Measurements from ENCODE around the gene KIAA0319L. TPM values are rescaled to one million over a fixed set of nuclear protein-coding genes. Genes with fewer than 3 reads are reported as not detected.
A peak's percentile ranks its signal among the peaks of the same experiment; 100 is the strongest.

The KIAA0319L gene
- total RNA-seq, 1 experiment from 2014 or later = 70.0 TPM

DNA sequence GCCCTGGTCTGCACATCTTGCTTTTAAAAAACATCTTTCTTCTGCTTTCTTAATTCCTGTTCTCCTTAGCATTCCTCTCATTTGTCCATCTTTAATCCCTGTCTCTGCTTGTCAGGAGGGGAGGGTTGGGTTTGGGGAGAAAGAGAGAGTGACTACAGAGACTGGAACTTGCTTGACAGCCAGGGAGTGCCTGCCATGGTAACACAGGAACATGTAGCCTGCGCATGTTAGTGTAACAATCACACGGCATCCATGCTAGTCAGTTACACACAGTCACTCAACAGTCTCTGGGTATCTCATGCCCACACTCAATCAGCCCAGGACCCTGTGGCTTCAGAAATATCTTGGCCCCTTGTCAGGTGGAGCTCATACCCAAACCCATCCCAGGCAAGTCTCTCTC lies 15.1 kb upstream of the KIAA0319L start:
- POLR2A ChIA-PET = no interaction called here
- no peaks in the 10 kb centered on the region for H3K36me3 Mint-ChIP-seq
- ATAC-seq = no peak

DNA sequence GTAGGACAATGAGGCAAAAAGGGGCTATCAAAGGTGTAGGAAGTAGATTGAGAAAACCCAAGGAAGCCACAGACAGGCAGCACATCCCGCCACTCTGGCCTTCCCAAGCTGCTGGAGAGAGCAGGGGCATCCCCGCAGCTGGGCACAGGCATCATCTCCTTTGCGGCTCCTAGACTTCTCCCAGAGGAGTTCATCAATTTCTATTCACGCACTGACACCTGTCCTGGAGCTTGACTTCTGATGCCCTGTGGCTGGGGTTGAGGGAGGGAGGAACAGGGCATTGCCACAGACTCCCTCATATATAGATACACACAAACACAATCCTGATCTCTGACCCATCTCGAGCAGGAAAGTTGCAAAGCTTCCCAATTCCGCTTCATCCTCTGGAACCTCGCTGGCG lies 14.1 kb upstream of the KIAA0319L start:
- TF ChIP-seq ZNF219 (CRISPR knock-in tag; IDR thresholded peaks at IDR 0.05; ENCODE audit: borderline replicate concordance) (no peak), ETV6 (CRISPR knock-in tag; IDR thresholded peaks at IDR 0.05) (no peak), FOXJ3 (CRISPR knock-in tag; IDR thresholded peaks at IDR 0.05; ENCODE audit: borderline replicate concordance) (no peak), SMAD4 (CRISPR knock-in tag; IDR thresholded peaks at IDR 0.05) (no peak), SMAD3 (CRISPR knock-in tag; IDR thresholded peaks at IDR 0.05; ENCODE audit: borderline replicate concordance) (no peak), TEAD4 (CRISPR knock-in tag; IDR thresholded peaks at IDR 0.05) (no peak), FOXP1 (CRISPR knock-in tag; IDR thresholded peaks at IDR 0.05; ENCODE audit: borderline replicate concordance) (no peak), ZNF121 (CRISPR knock-in tag; IDR thresholded peaks at IDR 0.05) (no peak), CBFB (CRISPR knock-in tag; IDR thresholded peaks at IDR 0.05; ENCODE audit: low read depth) (no peak), ZNF416 (CRISPR knock-in tag; IDR thresholded peaks at IDR 0.05) (no peak), KAT7 (CRISPR knock-in tag; IDR thresholded peaks at IDR 0.05; ENCODE audit: borderline replicate concordance) (no peak)
- TF ChIP-seq, protein P1, sequence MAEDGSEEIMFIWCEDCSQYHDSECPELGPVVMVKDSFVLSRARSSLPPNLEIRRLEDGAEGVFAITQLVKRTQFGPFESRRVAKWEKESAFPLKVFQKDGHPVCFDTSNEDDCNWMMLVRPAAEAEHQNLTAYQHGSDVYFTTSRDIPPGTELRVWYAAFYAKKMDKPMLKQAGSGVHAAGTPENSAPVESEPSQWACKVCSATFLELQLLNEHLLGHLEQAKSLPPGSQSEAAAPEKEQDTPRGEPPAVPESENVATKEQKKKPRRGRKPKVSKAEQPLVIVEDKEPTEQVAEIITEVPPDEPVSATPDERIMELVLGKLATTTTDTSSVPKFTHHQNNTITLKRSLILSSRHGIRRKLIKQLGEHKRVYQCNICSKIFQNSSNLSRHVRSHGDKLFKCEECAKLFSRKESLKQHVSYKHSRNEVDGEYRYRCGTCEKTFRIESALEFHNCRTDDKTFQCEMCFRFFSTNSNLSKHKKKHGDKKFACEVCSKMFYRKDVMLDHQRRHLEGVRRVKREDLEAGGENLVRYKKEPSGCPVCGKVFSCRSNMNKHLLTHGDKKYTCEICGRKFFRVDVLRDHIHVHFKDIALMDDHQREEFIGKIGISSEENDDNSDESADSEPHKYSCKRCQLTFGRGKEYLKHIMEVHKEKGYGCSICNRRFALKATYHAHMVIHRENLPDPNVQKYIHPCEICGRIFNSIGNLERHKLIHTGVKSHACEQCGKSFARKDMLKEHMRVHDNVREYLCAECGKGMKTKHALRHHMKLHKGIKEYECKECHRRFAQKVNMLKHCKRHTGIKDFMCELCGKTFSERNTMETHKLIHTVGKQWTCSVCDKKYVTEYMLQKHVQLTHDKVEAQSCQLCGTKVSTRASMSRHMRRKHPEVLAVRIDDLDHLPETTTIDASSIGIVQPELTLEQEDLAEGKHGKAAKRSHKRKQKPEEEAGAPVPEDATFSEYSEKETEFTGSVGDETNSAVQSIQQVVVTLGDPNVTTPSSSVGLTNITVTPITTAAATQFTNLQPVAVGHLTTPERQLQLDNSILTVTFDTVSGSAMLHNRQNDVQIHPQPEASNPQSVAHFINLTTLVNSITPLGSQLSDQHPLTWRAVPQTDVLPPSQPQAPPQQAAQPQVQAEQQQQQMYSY (CRISPR knock-in tag; IDR thresholded peaks at IDR 0.05) = no peak
- TF ChIP-seq, protein P2, sequence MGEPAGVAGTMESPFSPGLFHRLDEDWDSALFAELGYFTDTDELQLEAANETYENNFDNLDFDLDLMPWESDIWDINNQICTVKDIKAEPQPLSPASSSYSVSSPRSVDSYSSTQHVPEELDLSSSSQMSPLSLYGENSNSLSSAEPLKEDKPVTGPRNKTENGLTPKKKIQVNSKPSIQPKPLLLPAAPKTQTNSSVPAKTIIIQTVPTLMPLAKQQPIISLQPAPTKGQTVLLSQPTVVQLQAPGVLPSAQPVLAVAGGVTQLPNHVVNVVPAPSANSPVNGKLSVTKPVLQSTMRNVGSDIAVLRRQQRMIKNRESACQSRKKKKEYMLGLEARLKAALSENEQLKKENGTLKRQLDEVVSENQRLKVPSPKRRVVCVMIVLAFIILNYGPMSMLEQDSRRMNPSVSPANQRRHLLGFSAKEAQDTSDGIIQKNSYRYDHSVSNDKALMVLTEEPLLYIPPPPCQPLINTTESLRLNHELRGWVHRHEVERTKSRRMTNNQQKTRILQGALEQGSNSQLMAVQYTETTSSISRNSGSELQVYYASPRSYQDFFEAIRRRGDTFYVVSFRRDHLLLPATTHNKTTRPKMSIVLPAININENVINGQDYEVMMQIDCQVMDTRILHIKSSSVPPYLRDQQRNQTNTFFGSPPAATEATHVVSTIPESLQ (CRISPR knock-in tag; IDR thresholded peaks at IDR 0.05) = no peak
- TF ChIP-seq, protein P3, sequence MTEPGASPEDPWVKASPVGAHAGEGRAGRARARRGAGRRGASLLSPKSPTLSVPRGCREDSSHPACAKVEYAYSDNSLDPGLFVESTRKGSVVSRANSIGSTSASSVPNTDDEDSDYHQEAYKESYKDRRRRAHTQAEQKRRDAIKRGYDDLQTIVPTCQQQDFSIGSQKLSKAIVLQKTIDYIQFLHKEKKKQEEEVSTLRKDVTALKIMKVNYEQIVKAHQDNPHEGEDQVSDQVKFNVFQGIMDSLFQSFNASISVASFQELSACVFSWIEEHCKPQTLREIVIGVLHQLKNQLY (CRISPR knock-in tag; IDR thresholded peaks at IDR 0.05) = no peak
- TF ChIP-seq, protein P4, sequence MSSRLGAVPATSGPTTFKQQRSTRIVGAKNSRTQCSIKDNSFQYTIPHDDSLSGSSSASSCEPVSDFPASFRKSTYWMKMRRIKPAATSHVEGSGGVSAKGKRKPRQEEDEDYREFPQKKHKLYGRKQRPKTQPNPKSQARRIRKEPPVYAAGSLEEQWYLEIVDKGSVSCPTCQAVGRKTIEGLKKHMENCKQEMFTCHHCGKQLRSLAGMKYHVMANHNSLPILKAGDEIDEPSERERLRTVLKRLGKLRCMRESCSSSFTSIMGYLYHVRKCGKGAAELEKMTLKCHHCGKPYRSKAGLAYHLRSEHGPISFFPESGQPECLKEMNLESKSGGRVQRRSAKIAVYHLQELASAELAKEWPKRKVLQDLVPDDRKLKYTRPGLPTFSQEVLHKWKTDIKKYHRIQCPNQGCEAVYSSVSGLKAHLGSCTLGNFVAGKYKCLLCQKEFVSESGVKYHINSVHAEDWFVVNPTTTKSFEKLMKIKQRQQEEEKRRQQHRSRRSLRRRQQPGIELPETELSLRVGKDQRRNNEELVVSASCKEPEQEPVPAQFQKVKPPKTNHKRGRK (CRISPR knock-in tag; IDR thresholded peaks at IDR 0.05; ENCODE audit: borderline replicate concordance) = no peak
- CTCF ChIA-PET = interaction anchor here (1.4 to 2.4 kb wide), 5 partner anchors 14 to 156 kb away, joined by 3 to 14 read pairs (median 8); partner anchors contain the start of genes KIAA0319L and NCDN
- DNase-seq (ENCODE audit: low spot score) (no peak), ATAC-seq (no peak)
- Mint-ChIP-seq H3K4me3 (no peak overlapping the region), H3K27me3 (ENCODE audit: low read depth) (peaks cover 74% of the 10 kb centered on the region), H3K4me1 (peaks cover 28% of the 10 kb centered on the region), H3K36me3 (peaks cover 4% of the 10 kb centered on the region), H3K27ac (no peak overlapping the region), H3K9me3 (no peaks in the 10 kb centered on the region)
- POLR2A ChIA-PET = interaction anchor here (1.0 kb wide), 1 partner anchor 199 kb away, joined by 3 read pairs; no protein-coding TSS in a partner anchor

More for the DNA sequence above, 15.1 kb upstream of the KIAA0319L start:
- H3K27ac Mint-ChIP-seq = no peak overlapping the region
- DNase-seq (ENCODE audit: low spot score) = no peak
- peaks cover 32% of the 10 kb centered on the region for H3K4me1 Mint-ChIP-seq
- CTCF ChIA-PET = interaction anchor here (0.6 to 4.5 kb wide), 9 partner anchors 8 to 522 kb away, joined by 3 to 35 read pairs (median 6); partner anchors contain the start of genes C1orf216 and CLSPN
- H3K27me3 Mint-ChIP-seq (ENCODE audit: low read depth) = peaks cover 83% of the 10 kb centered on the region
- peak overlapping the region; percentile 63 for H3K4me3 Mint-ChIP-seq
- TF ChIP-seq, protein P5, sequence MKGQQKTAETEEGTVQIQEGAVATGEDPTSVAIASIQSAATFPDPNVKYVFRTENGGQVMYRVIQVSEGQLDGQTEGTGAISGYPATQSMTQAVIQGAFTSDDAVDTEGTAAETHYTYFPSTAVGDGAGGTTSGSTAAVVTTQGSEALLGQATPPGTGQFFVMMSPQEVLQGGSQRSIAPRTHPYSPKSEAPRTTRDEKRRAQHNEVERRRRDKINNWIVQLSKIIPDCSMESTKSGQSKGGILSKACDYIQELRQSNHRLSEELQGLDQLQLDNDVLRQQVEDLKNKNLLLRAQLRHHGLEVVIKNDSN (CRISPR knock-in tag; IDR thresholded peaks at IDR 0.05) = no peak
- TF ChIP-seq NFE2L1 (CRISPR knock-in tag; IDR thresholded peaks at IDR 0.05) = no peak
- TF ChIP-seq, protein P6, sequence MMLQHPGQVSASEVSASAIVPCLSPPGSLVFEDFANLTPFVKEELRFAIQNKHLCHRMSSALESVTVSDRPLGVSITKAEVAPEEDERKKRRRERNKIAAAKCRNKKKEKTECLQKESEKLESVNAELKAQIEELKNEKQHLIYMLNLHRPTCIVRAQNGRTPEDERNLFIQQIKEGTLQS (CRISPR knock-in tag; conservative IDR thresholded peaks at IDR 0.05) = no peak
- TF ChIP-seq JUN (CRISPR knock-in tag; IDR thresholded peaks at IDR 0.05) = no peak
- TF ChIP-seq FOXJ3 (CRISPR knock-in tag; IDR thresholded peaks at IDR 0.05; ENCODE audit: borderline replicate concordance) = no peak
- TF ChIP-seq ETV6 (CRISPR knock-in tag; IDR thresholded peaks at IDR 0.05) = no peak
- TF ChIP-seq GABPB1 (CRISPR knock-in tag; IDR thresholded peaks at IDR 0.05) = no peak
- no peak for TF ChIP-seq JAZF1 (CRISPR knock-in tag; IDR thresholded peaks at IDR 0.05)
- TF ChIP-seq, protein P7, sequence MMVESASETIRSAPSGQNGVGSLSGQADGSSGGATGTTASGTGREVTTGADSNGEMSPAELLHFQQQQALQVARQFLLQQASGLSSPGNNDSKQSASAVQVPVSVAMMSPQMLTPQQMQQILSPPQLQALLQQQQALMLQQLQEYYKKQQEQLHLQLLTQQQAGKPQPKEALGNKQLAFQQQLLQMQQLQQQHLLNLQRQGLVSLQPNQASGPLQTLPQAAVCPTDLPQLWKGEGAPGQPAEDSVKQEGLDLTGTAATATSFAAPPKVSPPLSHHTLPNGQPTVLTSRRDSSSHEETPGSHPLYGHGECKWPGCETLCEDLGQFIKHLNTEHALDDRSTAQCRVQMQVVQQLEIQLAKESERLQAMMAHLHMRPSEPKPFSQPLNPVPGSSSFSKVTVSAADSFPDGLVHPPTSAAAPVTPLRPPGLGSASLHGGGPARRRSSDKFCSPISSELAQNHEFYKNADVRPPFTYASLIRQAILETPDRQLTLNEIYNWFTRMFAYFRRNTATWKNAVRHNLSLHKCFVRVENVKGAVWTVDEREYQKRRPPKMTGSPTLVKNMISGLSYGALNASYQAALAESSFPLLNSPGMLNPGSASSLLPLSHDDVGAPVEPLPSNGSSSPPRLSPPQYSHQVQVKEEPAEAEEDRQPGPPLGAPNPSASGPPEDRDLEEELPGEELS (CRISPR knock-in tag; IDR thresholded peaks at IDR 0.05) = no peak
- no peaks in the 10 kb centered on the region for H3K9me3 Mint-ChIP-seq
